HUES64 (cell line): Measurements from ENCODE around the gene TPSG1. TPM values are rescaled to one million over a fixed set of nuclear protein-coding genes. Genes with fewer than 3 reads are reported as not detected.
"Not testable (repeated sequence)": the region's sequence is repeated elsewhere in the genome, so short reads cannot be mapped to it uniquely, and the experiment has no call there.

Source experiments
- H3K27ac ChIP-seq: 2 replicates; pipeline ENCODE4 v1.7.0; 2013; ENCODE audit warnings: low read depth, low read length, inconsistent platforms
- H3K27me3 ChIP-seq: 2 replicates; pipeline ENCODE4 v1.6.1; 2013; ENCODE audit warnings: mild to moderate bottlenecking, low read length; ENCODE audit not compliant: insufficient read depth
- H3K36me3 ChIP-seq: 2 replicates; pipeline ENCODE4 v1.6.1; 2013; ENCODE audit warnings: mild to moderate bottlenecking, low read length; ENCODE audit not compliant: insufficient read depth
- H3K4me1 ChIP-seq: 2 replicates; pipeline ENCODE4 v1.6.1; 2013; ENCODE audit warnings: mild to moderate bottlenecking, low read length, moderate library complexity; ENCODE audit not compliant: insufficient read depth
- H3K4me3 ChIP-seq: 2 replicates; pipeline ENCODE4 v1.5.1; 2013; ENCODE audit warnings: mild to moderate bottlenecking, low read length, moderate library complexity
- H3K9ac ChIP-seq: 2 replicates; pipeline ENCODE4 v1.6.1; 2013; ENCODE audit warnings: mild to moderate bottlenecking, low read depth, low read length
- H3K9me3 ChIP-seq: 2 replicates; pipeline ENCODE4 v1.6.1; 2013; ENCODE audit warnings: low read depth, low read length; ENCODE audit not compliant: insufficient read depth
- WGBS: fragments of 150-250, 120-280 bp; methylation state at CpG from one replicate; pipeline ENCODE4 v1.1.7; 2013; ENCODE audit warnings: missing lambda C conversion rate; 5-methylcytosine and 5-hydroxymethylcytosine counted together
- polyA plus RNA-seq, 2 experiments: library from polyadenylated mRNA; stranded (reverse); fragments of 50-300 nt; gene quantifications; one replicate each; pipeline ENCODE4 v1.2.3, GENCODE V29; 2013

TPSG1 gene
- polyA plus RNA-seq (2013, experiment 1 of 2): not detected
- polyA plus RNA-seq (2013, experiment 2 of 2): not detected

- Histone ChIP-seq H3K9me3 (no peaks in the 10 kb centered on the region), H3K36me3 (0 out of 2 replicates have a peak, but pooled peaks cover 6% of the 10 kb centered on the region), H3K27me3 (no peaks in the 10 kb centered on the region; the same call in 1 of the 2 replicates), H3K4me3 (no peak within 1 kb of the TSS), H3K27ac (no peak within 1 kb of the TSS), H3K4me1 (no peaks in the 10 kb centered on the region), H3K9ac (no peak within 1 kb of the TSS)
- 89% methylated on average over 10 of the region's 10 CpGs for WGBS
These were observed at the start of gene TPSG1 for GRCh38 chr16:1225051-1225451. Gene TPSG1, minus strand, starts transcription at chr16:1225268. Its CDS starts 16 bp downstream, at chr16:1225252.

GRCh38 chr16:1274767-1275166, 49.7 kb upstream of the TPSG1 start:
- Histone ChIP-seq H3K36me3 (no peaks in the 10 kb centered on the region), H3K4me3 (no peak overlapping the region), H3K27me3 (peaks cover 3% of the 10 kb centered on the region; the same call in 1 of the 2 replicates), H3K9ac (no peak overlapping the region), H3K27ac (no peak overlapping the region), H3K4me1 (peaks cover 3% of the 10 kb centered on the region; the same call in 1 of the 2 replicates), H3K9me3 (no peaks in the 10 kb centered on the region)
- 93% methylated on average over 3 of the region's 7 CpGs for WGBS

GRCh38 chr16:1273816-1274215, 48.7 kb upstream of the TPSG1 start:
- H3K9me3 ChIP-seq: no peaks in the 10 kb centered on the region
- peaks cover 3% of the 10 kb centered on the region; the same call in 1 of the 2 replicates for H3K4me1 ChIP-seq
- H3K9ac ChIP-seq: no peak overlapping the region
- 93% methylated on average over 15 of the region's 15 CpGs for WGBS
- H3K27me3 ChIP-seq: peaks cover 3% of the 10 kb centered on the region; the same call in 1 of the 2 replicates
- H3K27ac ChIP-seq: no peak overlapping the region
- no peaks in the 10 kb centered on the region for H3K36me3 ChIP-seq
- H3K4me3 ChIP-seq: no peak overlapping the region

GRCh38 chr16:1272453-1273198, 47.6 kb upstream of the TPSG1 start:
- Histone ChIP-seq H3K4me3 (no peak overlapping the region), H3K9ac (no peak overlapping the region), H3K27me3 (peaks cover 3% of the 10 kb centered on the region; the same call in 1 of the 2 replicates), H3K36me3 (no peaks in the 10 kb centered on the region), H3K4me1 (no peaks in the 10 kb centered on the region), H3K9me3 (no peaks in the 10 kb centered on the region), H3K27ac (no peak overlapping the region)
- WGBS: 84% methylated on average over 9 of the region's 9 CpGs

GRCh38 chr16:1271724-1272413, 46.8 kb upstream of the TPSG1 start:
- H3K27me3 ChIP-seq, H3K27ac ChIP-seq, H3K4me1 ChIP-seq, H3K4me3 ChIP-seq, H3K9me3 ChIP-seq, H3K36me3 ChIP-seq, H3K9ac ChIP-seq: not testable (repeated sequence)
- 87% methylated on average over 19 of the region's 19 CpGs for WGBS

- no peaks in the 10 kb centered on the region for H3K9me3 ChIP-seq
- H3K9ac ChIP-seq: no peak overlapping the region
- no peak overlapping the region for H3K27ac ChIP-seq
- H3K27me3 ChIP-seq: no peaks in the 10 kb centered on the region; the same call in 1 of the 2 replicates
- 94% methylated on average over 12 of the region's 12 CpGs for WGBS
- H3K36me3 ChIP-seq: no peaks in the 10 kb centered on the region
- no peak overlapping the region for H3K4me3 ChIP-seq
- H3K4me1 ChIP-seq: no peaks in the 10 kb centered on the region
These were observed 46.3 kb upstream of the TPSG1 start for GRCh38 chr16:1271380-1271723.

- not testable (repeated sequence) for H3K4me1 ChIP-seq, H3K36me3 ChIP-seq, H3K9me3 ChIP-seq, H3K27me3 ChIP-seq, H3K27ac ChIP-seq, H3K4me3 ChIP-seq, H3K9ac ChIP-seq
- WGBS: 97% methylated on average over 7 of the region's 7 CpGs
These were observed 44.4 kb upstream of the TPSG1 start for GRCh38 chr16:1269418-1269817.

- no peak overlapping the region for H3K9ac ChIP-seq
- H3K27me3 ChIP-seq: peaks cover 17% of the 10 kb centered on the region
- no peaks in the 10 kb centered on the region for H3K36me3 ChIP-seq
- no peak overlapping the region for H3K27ac ChIP-seq
- H3K9me3 ChIP-seq: no peaks in the 10 kb centered on the region
- no peaks in the 10 kb centered on the region for H3K4me1 ChIP-seq
- no peak overlapping the region for H3K4me3 ChIP-seq
- 89% methylated on average over 19 of the region's 19 CpGs for whole genome bisulfite sequencing
These were observed 40.8 kb upstream of the TPSG1 start for GRCh38 chr16:1265826-1266225.

- H3K36me3 ChIP-seq: no peaks in the 10 kb centered on the region
- H3K4me3 ChIP-seq: no peak overlapping the region
- H3K27me3 ChIP-seq: peaks cover 23% of the 10 kb centered on the region
- WGBS: 89% methylated on average over 13 of the region's 13 CpGs
- no peak overlapping the region for H3K27ac ChIP-seq
- H3K9me3 ChIP-seq: no peaks in the 10 kb centered on the region
- H3K4me1 ChIP-seq: no peaks in the 10 kb centered on the region
- no peak overlapping the region for H3K9ac ChIP-seq
These were observed 40.1 kb upstream of the TPSG1 start for GRCh38 chr16:1265090-1265630.

GRCh38 chr16:1264345-1265089, 39.4 kb upstream of the TPSG1 start:
- H3K27me3 ChIP-seq: peaks cover 30% of the 10 kb centered on the region
- 95% methylated on average over 16 of the region's 16 CpGs for WGBS

More at GRCh38 chr16:1264345-1265089, 39.4 kb upstream of the TPSG1 start:
- Histone ChIP-seq H3K9me3 (no peaks in the 10 kb centered on the region), H3K4me1 (no peaks in the 10 kb centered on the region), H3K9ac (no peak overlapping the region), H3K36me3 (no peaks in the 10 kb centered on the region), H3K27ac (no peak overlapping the region), H3K4me3 (no peak overlapping the region)
